K562 (cell line): ENCODE measurements around the gene TMEM107. TPM values are rescaled to one million over a fixed set of nuclear protein-coding genes. Genes with fewer than 3 reads are reported as not detected.

Experiments
- ATAC-seq: fragments of 200-7000 bp; cut with Tn5 transposase; 3 replicates; pipeline ENCODE4 v1.9.1; 2020; ENCODE audit warnings: moderate library complexity
- BruUV-seq: library from RNA; stranded (reverse); fragments of 400-500 nt; replicated peaks from 2 replicates; lab custom pipeline; 2021; lab: Mats Ljungman, UMichigan
- CTCF ChIA-PET: fragments of 300-600 bp; formaldehyde crosslinking; extraction: SDS; loops from one replicate; lab custom pipeline; 2021; ENCODE audit warnings: low intra/inter-chr PET ratio; lab: Yijun Ruan, JAX
- POLR2A ChIA-PET: fragments of 300-600, 350-650 bp; sonication (Branson Sonifier 250); formaldehyde crosslinking; extraction: SDS; loops from one replicate; lab custom pipeline; 2021; ENCODE audit warnings: antibody characterized with exemption, inconsistent platforms; lab: Yijun Ruan, JAX
- DNase-seq, 4 experiments: peaks; one replicate each; pipeline versions ENCODE4 v3.0.0 to v3.0.0-alpha.2; 2011 to 2018; ENCODE audit warnings: low spot score in 3 of 4, mixed read lengths in 3 of 4; ENCODE audit errors: extremely low read depth in 1 of 4
- FAIRE-seq: peaks from 2 replicates; lab custom pipeline; 2011; peaks lifted over from hg19 to GRCh38; lab: Jason Lieb, UNC
- H2AFZ ChIP-seq: 2 replicates; pipeline ENCODE4 v1.6.0; 2011; ENCODE audit warnings: low read depth, low read length, control low read depth, inconsistent platforms
- H3K27ac ChIP-seq: fragments of 200-600 bp; 3 replicates; pipeline ENCODE4 v1.8.0; 2011; ENCODE audit warnings: low read depth, mild to moderate bottlenecking, control low read depth, inconsistent platforms, low read length, moderate library complexity, mixed read lengths; ENCODE audit errors: extremely low read depth
- H3K27me3 ChIP-seq, 2 experiments: fragments of 300-600 bp in 1 of 2; 2 replicates in 1 of 2; 3 replicates in 1 of 2; pipeline versions ENCODE4 v1.6.0 to v1.8.0; 2011; ENCODE audit warnings: inconsistent platforms in 2 of 2, low read length in 2 of 2, mild to moderate bottlenecking in 1 of 2, mixed read lengths in 1 of 2, moderate library complexity in 1 of 2; ENCODE audit not compliant: control insufficient read depth in 2 of 2, insufficient read depth in 2 of 2
- H3K36me3 ChIP-seq: fragments of 300-600 bp; 3 replicates; pipeline ENCODE4 v1.8.0; 2011; ENCODE audit warnings: mild to moderate bottlenecking, low read length, inconsistent platforms; ENCODE audit not compliant: control insufficient read depth, insufficient read depth
- H3K4me1 ChIP-seq, 2 experiments: fragments of 200-600 bp in 1 of 2; replicated peaks in 1 of 2; 2 replicates in 1 of 2; 3 replicates in 1 of 2; pipeline versions ENCODE4 v1.5.1 to v1.8.0; 2011; ENCODE audit warnings: inconsistent platforms in 2 of 2, low read length in 2 of 2, mild to moderate bottlenecking in 1 of 2, mixed read lengths in 1 of 2, moderate library complexity in 1 of 2; ENCODE audit not compliant: control insufficient read depth in 2 of 2, insufficient read depth in 2 of 2
- H3K4me2 ChIP-seq: 2 replicates; pipeline ENCODE4 v1.6.1; 2011; ENCODE audit warnings: low read length, control low read depth, inconsistent platforms, mixed read lengths; ENCODE audit not compliant: insufficient read depth
- H3K4me3 ChIP-seq: fragments of 200-600 bp; sonication (generic), shearing (Covaris generic); 2 replicates; pipeline ENCODE4 v1.5.1; 2016; ENCODE audit warnings: control low read depth, inconsistent platforms
- H3K79me2 ChIP-seq: fragments of 200-600 bp; 3 replicates; pipeline ENCODE4 v1.8.0; 2011; ENCODE audit warnings: low read length, inconsistent platforms; ENCODE audit not compliant: control insufficient read depth, insufficient read depth
- H3K9ac ChIP-seq, 2 experiments: 2 replicates each; pipeline versions ENCODE4 v1.6.0 to v1.6.1; 2011; ENCODE audit warnings: low read depth in 2 of 2, low read length in 2 of 2, control low read depth in 1 of 2, inconsistent platforms in 1 of 2, mild to moderate bottlenecking in 1 of 2, mixed read lengths in 1 of 2; ENCODE audit not compliant: insufficient read depth in 1 of 2
- H3K9me1 ChIP-seq: one replicate; pipeline ENCODE4 v1.6.0; 2011; ENCODE audit warnings: inconsistent platforms, mild to moderate bottlenecking, low read length, moderate library complexity; ENCODE audit not compliant: control insufficient read depth, insufficient read depth
- H3K9me3 ChIP-seq: replicated peaks from 2 replicates; pipeline ENCODE4 v1.5.1; 2011; ENCODE audit warnings: low read depth, low read length, inconsistent platforms; ENCODE audit not compliant: control insufficient read depth, insufficient read depth
- H4K20me1 ChIP-seq: replicated peaks from 2 replicates; pipeline ENCODE4 v1.6.1; 2011; ENCODE audit warnings: low read length, inconsistent platforms, mixed read lengths; ENCODE audit not compliant: control insufficient read depth, insufficient read depth
- ATF7 ChIP-seq: fragments of 450-650 bp; IDR thresholded peaks from 2 replicates; pipeline ENCODE4 v1.7.1; 2014; ENCODE audit warnings: mild to moderate bottlenecking, moderate library complexity
- CBFB ChIP-seq: sonication (generic); formaldehyde crosslinking; IDR thresholded peaks from 2 replicates; pipeline ENCODE4 v1.4.0; 2020; ENCODE audit warnings: mild to moderate bottlenecking, missing genetic modification reagents
- HDAC1 ChIP-seq, 2 experiments: fragments of 450-650 bp; IDR thresholded peaks; 2 replicates each; pipeline ENCODE4 v1.6.1; 2016 to 2017; ENCODE audit warnings: inconsistent platforms in 1 of 2, mild to moderate bottlenecking in 1 of 2, moderate library complexity in 1 of 2
- HOXB6 ChIP-seq: fragments of 250-450 bp; sonication (Bioruptor Pico); IDR thresholded peaks from 2 replicates; pipeline ENCODE4 v1.5.1; 2022; ENCODE audit warnings: mild to moderate bottlenecking, borderline replicate concordance
- PRDM10 ChIP-seq: fragments of 450-650 bp; IDR thresholded peaks from 2 replicates; pipeline ENCODE4 v1.6.1; 2018; ENCODE audit not compliant: partially characterized antibody
- ZFX ChIP-seq: sonication (generic); formaldehyde crosslinking; IDR thresholded peaks from 2 replicates; pipeline ENCODE4 v1.8.0; 2022; ENCODE audit warnings: mild to moderate bottlenecking, missing genetic modification reagents, moderate library complexity
- WGBS: fragments of 100-300 bp; shearing (Covaris generic); methylation state at CpG from one replicate; pipeline ENCODE4 v1.1.6; 2016; ENCODE audit warnings: low coverage, mixed read lengths; ENCODE audit not compliant: insufficient coverage; ENCODE audit errors: missing lambda C conversion rate; 5-methylcytosine and 5-hydroxymethylcytosine counted together
- in situ Hi-C: fragments of 300-500 bp; cut with MboI; formaldehyde crosslinking; loops from 4 replicates; pipeline ENCODE4 v1.15.0; 2018; ENCODE audit warnings: inconsistent platforms, mixed read lengths
- intact Hi-C: fragments of 100-400 bp; cut with micrococcal nuclease; formaldehyde crosslinking; loops from 2 replicates; pipeline ENCODE4 v1.14.2; 2022
- polyA plus RNA-seq, 8 experiments: library from polyadenylated mRNA; depleted of rRNA in 4 of 8; stranded (reverse) in 5 of 8; unstranded in 3 of 8; fragments of >200 nt; fragmentation: Nextera tagmentation in 2 of 8; fragmentation: Illumina TruSeq in 1 of 8; extraction: Ambion mirVana in 2 of 8; extraction: Trizol in 1 of 8; gene quantifications; 2 replicates each; pipeline versions ENCODE4 v1.2.1 to v1.2.3, GENCODE V29; 2011 to 2014; ENCODE audit warnings: inconsistent platforms in 1 of 8, missing spikeins in 1 of 8
- total RNA-seq, 7 experiments: library from RNA; depleted of rRNA in 6 of 7; stranded (reverse); fragments of >200 nt in 6 of 7; fragmentation: Illumina TruSeq in 2 of 7; extraction: Trizol in 2 of 7; gene quantifications; 2 replicates each; pipeline versions ENCODE4 v1.2.1 to v1.2.3, GENCODE V29; 2011 to 2021; ENCODE audit warnings: low replicate concordance in 1 of 7

The TMEM107 gene
- total and polyA plus RNA-seq, 9 of the 15 experiments (the other 6 are each of a cell fraction or from before 2014, with no cell fraction given) = 7.1 to 26.2 (median 16.9) TPM

DNA sequence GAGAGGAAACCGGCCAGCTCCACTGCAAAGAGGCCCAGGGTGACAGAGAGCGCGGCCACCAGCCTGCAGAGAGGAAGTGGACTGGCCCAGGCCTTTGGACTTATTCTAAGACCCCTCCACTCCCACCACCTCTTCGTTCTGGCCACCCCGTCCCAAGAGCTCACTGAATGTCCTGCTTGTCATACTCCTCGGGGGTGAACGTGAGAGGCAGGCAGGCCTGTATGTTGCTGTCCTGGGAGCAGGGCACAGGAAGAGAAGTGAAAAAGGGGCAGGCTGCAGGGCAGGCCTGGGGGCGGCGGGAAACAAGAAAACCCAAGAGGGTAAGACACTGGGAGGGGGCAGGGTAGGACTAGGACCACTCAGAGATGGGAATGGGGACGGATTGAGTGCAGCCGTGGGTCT is 384 bp downstream of the TMEM107 start (continued):
- TF ChIP-seq ZFX (CRISPR knock-in tag) = peak; percentile 12; the same call in 1 of the 2 replicates
- TF ChIP-seq HOXB6 (CRISPR knock-in tag) = no peak
- TF ChIP-seq CBFB = peak; percentile 37; the same call in 1 of the 2 replicates
- peak; percentile 91 for TF ChIP-seq PRDM10
- TF ChIP-seq ATF7 = peak; percentile 17; the same call in 1 of the 2 replicates
- peak in 1 of 2 experiments; percentile 33; a peak in 1 of 4 replicates for TF ChIP-seq HDAC1 (IDR thresholded peaks at IDR 0.05)
- TF ChIP-seq, all 486 proteins: peak for 11

DNA sequence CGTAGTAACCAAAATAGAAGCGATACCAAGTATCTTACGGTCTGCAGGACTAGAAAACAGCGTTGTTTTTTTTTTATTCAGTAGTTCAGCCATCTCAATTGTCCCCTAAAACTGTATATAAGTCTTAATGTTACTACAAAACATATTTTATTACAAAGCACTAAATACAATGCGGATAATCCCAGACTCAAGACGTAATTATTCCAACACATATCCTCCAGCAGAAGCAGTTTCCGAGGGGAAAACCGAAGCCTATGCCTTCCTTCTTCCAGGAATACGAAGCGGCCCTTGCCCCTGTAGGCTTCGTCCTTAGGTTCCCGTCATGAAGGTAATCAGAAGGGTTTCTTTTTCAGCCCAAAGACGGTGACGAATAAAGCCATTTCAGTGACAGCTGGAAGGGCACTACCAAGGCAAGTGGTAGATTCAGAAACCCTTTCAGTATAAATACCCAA is 2.3 kb downstream of the TMEM107 start:
- no peaks in the 10 kb centered on the region for H3K9me3 ChIP-seq
- ATAC-seq = no peak
- peaks cover 10% of the 10 kb centered on the region for H3K79me2 ChIP-seq
- no peaks in the 10 kb centered on the region for H3K9me1 ChIP-seq
- no peak for DNase-seq
- BruUV-seq = no TSS peak
- intact Hi-C loops = loop anchor here (5.0 kb wide), 2 partner anchors 37 to 52 kb away; partner anchors contain the start of gene HES7
- no peaks in the 10 kb centered on the region for H3K27me3 ChIP-seq
- H4K20me1 ChIP-seq = no peaks in the 10 kb centered on the region; the same call in 1 of the 2 replicates
- ChIA-PET CTCF (no interaction called here), POLR2A (interaction anchor here (0.5 to 4.7 kb wide), 33 partner anchors 10 to 689 kb away, joined by 3 to 105 read pairs (median 6); partner anchors contain the start of genes AURKB, BORCS6, HES7 and MPDU1)
- peaks cover 23 to 56% of the 10 kb centered on the region in 2 experiments; a peak in 4 of 5 replicates for H3K4me1 ChIP-seq
- H3K36me3 ChIP-seq = no peaks in the 10 kb centered on the region
- H3K9ac ChIP-seq = peak overlapping the region; percentile 83 to 84; a peak in 3 of 4 replicates
- in situ Hi-C loops = no loop called here
- peak overlapping the region; percentile 49 for H2AFZ ChIP-seq
- 2% methylated on average over 14 of the region's 14 CpGs for WGBS
- H3K4me2 ChIP-seq = peak overlapping the region; percentile 84
- peak overlapping the region; percentile 99 for H3K27ac ChIP-seq
- FAIRE-seq = peak; percentile 19
- H3K4me3 ChIP-seq = peak overlapping the region; percentile 27
